HG03558 (cell line): ENCODE data around the gene NAT9.

Experiments
- ATAC-seq: cut with Tn5 transposase; IDR thresholded peaks from one replicate; pipeline ENCODE4 v1.9.1; 2021; ENCODE audit warnings: moderate number of reproducible peaks; ENCODE audit not compliant: unreplicated experiment; ENCODE audit errors: extremely low read depth

The NAT9 gene

GRCh38 chr17:74766413-74766812, 9.7 kb downstream of the NAT9 start:
- ATAC-seq: no peak

GRCh38 chr17:74764751-74765286, 11.3 kb downstream of the NAT9 start:
- no peak for ATAC-seq

GRCh38 chr17:74763565-74764387, 12.4 kb downstream of the NAT9 start:
- ATAC-seq: no peak

GRCh38 chr17:74761931-74762330, 14.2 kb downstream of the NAT9 start:
- no peak for ATAC-seq

GRCh38 chr17:74761419-74761818, 14.7 kb downstream of the NAT9 start:
- no peak for ATAC-seq

- no peak for ATAC-seq
Observed at GRCh38 chr17:74760404-74761105, 15.6 kb downstream of the NAT9 start.

- no peak for ATAC-seq
Observed at GRCh38 chr17:74759941-74760340, 16.2 kb downstream of the NAT9 start.

GRCh38 chr17:74759243-74759801, 16.8 kb downstream of the NAT9 start:
- ATAC-seq: no peak

GRCh38 chr17:74758848-74759168, 17.3 kb downstream of the NAT9 start:
- ATAC-seq: no peak

GRCh38 chr17:74757931-74758847, 18.0 kb downstream of the NAT9 start:
- no peak for ATAC-seq

GRCh38 chr17:74757502-74757901, 18.6 kb downstream of the NAT9 start:
- no peak for ATAC-seq

GRCh38 chr17:74756891-74757290, 19.3 kb downstream of the NAT9 start:
- ATAC-seq: no peak

GRCh38 chr17:74755533-74755932, 20.6 kb downstream of the NAT9 start:
- ATAC-seq: no peak

GRCh38 chr17:74754832-74755231, 21.3 kb downstream of the NAT9 start:
- ATAC-seq: no peak

GRCh38 chr17:74752822-74753401, 23.2 kb downstream of the NAT9 start:
- no peak for ATAC-seq

- no peak for ATAC-seq
Observed at GRCh38 chr17:74752415-74752814, 23.7 kb downstream of the NAT9 start.

GRCh38 chr17:74750327-74751069, 25.6 kb downstream of the NAT9 start:
- ATAC-seq: no peak

GRCh38 chr17:74750039-74750326, 26.2 kb downstream of the NAT9 start:
- no peak for ATAC-seq

- ATAC-seq: no peak
Observed at GRCh38 chr17:74749279-74750038, 26.7 kb downstream of the NAT9 start.
